SU-DHL-6 (cell line): ENCODE measurements around the gene RAB31.

ENCODE experiments used
- H2AFZ ChIP-seq: fragments of 200-600 bp; sonication (generic); 2 replicates; pipeline ENCODE4 v1.6.1; 2014; ENCODE audit warnings: low read depth, mild to moderate bottlenecking, moderate library complexity, mixed read lengths, antibody characterized with exemption, low read length; ENCODE audit not compliant: severe bottlenecking
- H3F3A ChIP-seq: fragments of 200-600 bp; shearing (Covaris generic); 2 replicates; pipeline ENCODE4 v1.6.0; 2016; ENCODE audit warnings: antibody characterized with exemption, mild to moderate bottlenecking; ENCODE audit not compliant: insufficient read depth
- H3K27ac ChIP-seq: fragments of 200-600 bp; sonication (generic); 2 replicates; pipeline ENCODE4 v1.5.1; 2016; ENCODE audit warnings: low read depth, mild to moderate bottlenecking, low read length, moderate library complexity, mixed read lengths
- H3K27me3 ChIP-seq: fragments of 200-600 bp; sonication (generic), shearing (Covaris generic); 2 replicates; pipeline ENCODE4 v1.6.0; 2014; ENCODE audit warnings: mild to moderate bottlenecking, low read length
- H3K36me3 ChIP-seq: fragments of 200-600 bp; sonication (generic); 2 replicates; pipeline ENCODE4 v1.6.1; 2014; ENCODE audit warnings: mild to moderate bottlenecking, low read length, mixed read lengths
- H3K4me2 ChIP-seq: fragments of 300-600, 200-600 bp; shearing (Covaris generic), sonication (generic); 2 replicates; pipeline ENCODE4 v1.6.0; 2014; ENCODE audit warnings: low read length, low read depth, mild to moderate bottlenecking; ENCODE audit not compliant: poor library complexity, severe bottlenecking
- H3K4me3 ChIP-seq: fragments of 200-600 bp; sonication (generic); 2 replicates; pipeline ENCODE4 v1.5.1; 2014; ENCODE audit warnings: antibody characterized with exemption, low read length, mild to moderate bottlenecking, mixed read lengths; ENCODE audit not compliant: insufficient read depth, poor library complexity, severe bottlenecking
- H3K79me2 ChIP-seq: fragments of 200-600 bp; sonication (generic); 2 replicates; pipeline ENCODE4 v1.6.1; 2014; ENCODE audit warnings: mild to moderate bottlenecking, low read length, moderate library complexity; ENCODE audit not compliant: insufficient read depth
- H3K9ac ChIP-seq: fragments of 200-600 bp; sonication (generic); 2 replicates; pipeline ENCODE4 v1.7.0; 2014; ENCODE audit warnings: mild to moderate bottlenecking, low read length
- H3K9me2 ChIP-seq: fragments of 200-600 bp; sonication (generic); replicated peaks from 2 replicates; pipeline ENCODE4 v1.6.1; 2014; ENCODE audit warnings: low read length; ENCODE audit not compliant: insufficient read depth
- H3K9me3 ChIP-seq: fragments of 200-600 bp; sonication (generic); 2 replicates; pipeline ENCODE4 v1.6.1; 2014; ENCODE audit warnings: low read length, mixed read lengths; ENCODE audit not compliant: insufficient read depth
- H4K20me1 ChIP-seq: fragments of 200-600 bp; sonication (generic); 2 replicates; pipeline ENCODE4 v1.6.1; 2014; ENCODE audit warnings: low read depth, mild to moderate bottlenecking, antibody characterized with exemption, low read length, moderate library complexity, mixed read lengths
- CTCF ChIP-seq: fragments of 200-600 bp; sonication (generic); IDR thresholded peaks from one replicate; pipeline ENCODE4 v1.5.1; 2017; ENCODE audit warnings: antibody characterized with exemption, mild to moderate bottlenecking, low read length, moderate library complexity; ENCODE audit not compliant: insufficient read depth, poor library complexity, severe bottlenecking
- EZH2phosphoT487 ChIP-seq: fragments of 200-600 bp; sonication (generic), shearing (Covaris generic); conservative IDR thresholded peaks from 2 replicates; pipeline ENCODE4 v1.6.1; 2018; ENCODE audit warnings: mild to moderate bottlenecking, antibody characterized with exemption, low read length, moderate library complexity, mixed read lengths

The RAB31 gene

GRCh38 chr18:9683418-9684396, 24.4 kb upstream of the RAB31 start:
- no peak overlapping the region for H3K27ac ChIP-seq
- H3K79me2 ChIP-seq: no peaks in the 10 kb centered on the region
- no peaks in the 10 kb centered on the region for H3K9me2 ChIP-seq
- no peak overlapping the region for H2AFZ ChIP-seq
- H3K4me3 ChIP-seq: no peak overlapping the region
- no peaks in the 10 kb centered on the region for H3K27me3 ChIP-seq
- no peak overlapping the region for H3K9ac ChIP-seq
- no peaks in the 10 kb centered on the region for H3F3A ChIP-seq
- H4K20me1 ChIP-seq: no peaks in the 10 kb centered on the region
- no peak overlapping the region for H3K4me2 ChIP-seq
- TF ChIP-seq EZH2phosphoT487 (no peak), CTCF (no peak)
- H3K36me3 ChIP-seq: no peaks in the 10 kb centered on the region
- no peaks in the 10 kb centered on the region for H3K9me3 ChIP-seq

GRCh38 chr18:9684881-9685614, 23.1 kb upstream of the RAB31 start:
- H4K20me1 ChIP-seq: no peaks in the 10 kb centered on the region
- H3K27me3 ChIP-seq: no peaks in the 10 kb centered on the region
- no peak overlapping the region for H3K9ac ChIP-seq
- H3K36me3 ChIP-seq: no peaks in the 10 kb centered on the region
- no peaks in the 10 kb centered on the region for H3K9me2 ChIP-seq
- no peaks in the 10 kb centered on the region for H3K79me2 ChIP-seq
- H3K27ac ChIP-seq: no peak overlapping the region
- TF ChIP-seq CTCF (no peak), EZH2phosphoT487 (no peak)
- H3F3A ChIP-seq: no peaks in the 10 kb centered on the region
- no peak overlapping the region for H3K4me3 ChIP-seq
- H3K4me2 ChIP-seq: no peak overlapping the region
- H3K9me3 ChIP-seq: no peaks in the 10 kb centered on the region
- H2AFZ ChIP-seq: no peak overlapping the region

GRCh38 chr18:9685615-9685890, 22.5 kb upstream of the RAB31 start:
- no peaks in the 10 kb centered on the region for H3K27me3 ChIP-seq
- no peak for TF ChIP-seq CTCF
- TF ChIP-seq EZH2phosphoT487: no peak
- H3K4me2 ChIP-seq: no peak overlapping the region
- H3K79me2 ChIP-seq: no peaks in the 10 kb centered on the region
- H3K9me2 ChIP-seq: no peaks in the 10 kb centered on the region
- H4K20me1 ChIP-seq: no peaks in the 10 kb centered on the region
- H3K9me3 ChIP-seq: no peaks in the 10 kb centered on the region
- no peak overlapping the region for H2AFZ ChIP-seq
- H3K36me3 ChIP-seq: no peaks in the 10 kb centered on the region
- H3K9ac ChIP-seq: no peak overlapping the region
- H3F3A ChIP-seq: no peaks in the 10 kb centered on the region
- no peak overlapping the region for H3K4me3 ChIP-seq
- H3K27ac ChIP-seq: no peak overlapping the region
